K562 (cell line): ENCODE data around the gene MRPL37. TPM values are rescaled to one million over a fixed set of nuclear protein-coding genes. Genes with fewer than 3 reads are reported as not detected.

Source experiments
- E2F3 ChIP-seq: fragments of 250-450 bp; sonication (Bioruptor Pico); IDR thresholded peaks from 2 replicates; pipeline ENCODE4 v1.4.0; 2020; ENCODE audit warnings: mild to moderate bottlenecking
- EP400 ChIP-seq: fragments of 450-650 bp; IDR thresholded peaks from 2 replicates; pipeline ENCODE4 v1.6.1; 2017; ENCODE audit warnings: antibody characterized with exemption, mild to moderate bottlenecking, moderate library complexity
- ETS1 ChIP-seq: conservative IDR thresholded peaks from 2 replicates; pipeline ENCODE4 v1.6.1; 2011; ENCODE audit warnings: low read depth, mild to moderate bottlenecking, low read length; ENCODE audit not compliant: control insufficient read depth
- FOXA3 ChIP-seq, 2 experiments: fragments of 450-650 bp in 1 of 2; sonication (generic) in 1 of 2; formaldehyde crosslinking; IDR thresholded peaks in 1 of 2; conservative IDR thresholded peaks in 1 of 2; 2 replicates each; pipeline versions ENCODE4 v1.4.0 to v1.8.0; 2020 to 2022; ENCODE audit warnings: mild to moderate bottlenecking in 2 of 2, missing genetic modification reagents in 1 of 2
- FOXK1 ChIP-seq: sonication (generic); formaldehyde crosslinking; IDR thresholded peaks from 2 replicates; pipeline ENCODE4 v1.8.0; 2022; ENCODE audit warnings: missing genetic modification reagents, mild to moderate bottlenecking, borderline replicate concordance
- FOXK2 ChIP-seq, 2 experiments: fragments of 450-650 bp; IDR thresholded peaks in 1 of 2; conservative IDR thresholded peaks in 1 of 2; 2 replicates each; pipeline ENCODE4 v1.6.1; 2016; ENCODE audit warnings: low read depth in 2 of 2, mild to moderate bottlenecking in 1 of 2
- FUS ChIP-seq: fragments of 200-400 bp; formaldehyde crosslinking; optimal IDR thresholded peaks from 2 replicates; pipeline ENCODE3; 2017; ENCODE audit warnings: low read depth, low read length
- GABPB1 ChIP-seq: sonication (generic); formaldehyde crosslinking; IDR thresholded peaks from 2 replicates; pipeline ENCODE4 v1.8.0; 2022; ENCODE audit warnings: mild to moderate bottlenecking, missing genetic modification reagents
- HMG20B ChIP-seq: fragments of 250-450 bp; sonication (Bioruptor Pico); IDR thresholded peaks from 2 replicates; pipeline ENCODE4 v1.5.0; 2021; ENCODE audit warnings: mild to moderate bottlenecking
- HNRNPLL ChIP-seq: fragments of 200-400 bp; formaldehyde crosslinking; IDR thresholded peaks from 2 replicates; pipeline ENCODE4 v1.6.1; 2017; ENCODE audit warnings: low read length, low read depth, mild to moderate bottlenecking; ENCODE audit not compliant: poor library complexity, severe bottlenecking
- IRF2 ChIP-seq: sonication (generic); formaldehyde crosslinking; IDR thresholded peaks from 2 replicates; pipeline ENCODE4 v1.8.1; 2022; ENCODE audit warnings: mild to moderate bottlenecking, missing genetic modification reagents
- MAX ChIP-seq: sonication (generic); formaldehyde crosslinking; IDR thresholded peaks from 2 replicates; pipeline ENCODE4 v1.9.0; 2022; ENCODE audit warnings: mild to moderate bottlenecking, missing genetic modification reagents
- MECOM ChIP-seq: fragments of 250-450 bp; sonication (Bioruptor Pico); IDR thresholded peaks from 2 replicates; pipeline ENCODE4 v1.8.0; 2022; ENCODE audit warnings: inconsistent platforms
- MLLT1 ChIP-seq, 2 experiments: fragments of 450-650 bp; IDR thresholded peaks; 2 replicates each; pipeline ENCODE4 v1.6.1; 2016
- NFRKB ChIP-seq: fragments of 450-650 bp; IDR thresholded peaks from 2 replicates; pipeline ENCODE4 v1.6.1; 2016; ENCODE audit warnings: low read depth
- NR1H2 ChIP-seq: sonication (generic); formaldehyde crosslinking; IDR thresholded peaks from 2 replicates; pipeline ENCODE4 v1.4.0; 2020; ENCODE audit warnings: mild to moderate bottlenecking, missing genetic modification reagents
- PTRF ChIP-seq: fragments of 450-650 bp; IDR thresholded peaks from 2 replicates; pipeline ENCODE4 v1.6.1; 2016; ENCODE audit warnings: mild to moderate bottlenecking, missing genetic modification characterization, missing compliant biosample characterization
- SAP30 ChIP-seq: fragments of 200-600 bp; sonication (generic); IDR thresholded peaks from 2 replicates; pipeline ENCODE4 v1.6.1; 2012; ENCODE audit warnings: borderline replicate concordance, low read depth, mild to moderate bottlenecking, moderate library complexity, low read length, control low read depth, inconsistent platforms; ENCODE audit not compliant: insufficient read depth, poor library complexity, severe bottlenecking
- SMAD2 ChIP-seq: fragments of 150-350 bp; IDR thresholded peaks from 2 replicates; pipeline ENCODE4 v1.6.1; 2014; ENCODE audit warnings: low read depth, mild to moderate bottlenecking, low read length
- SMARCA5 ChIP-seq: fragments of 450-650 bp; IDR thresholded peaks from 2 replicates; pipeline ENCODE4 v1.6.1; 2016
- SMC3 ChIP-seq: conservative IDR thresholded peaks from 2 replicates; pipeline ENCODE4 v1.6.1; 2011; ENCODE audit warnings: low read depth, low read length, improper control_type of control experiment; ENCODE audit not compliant: insufficient read depth
- STAT5B ChIP-seq: fragments of 250-450 bp; sonication (Bioruptor Pico); IDR thresholded peaks from 2 replicates; pipeline ENCODE4 v1.8.0; 2021; ENCODE audit warnings: mild to moderate bottlenecking, inconsistent platforms
- TARDBP ChIP-seq: fragments of 450-650 bp; IDR thresholded peaks from 2 replicates; pipeline ENCODE4 v1.6.1; 2016
- ZBTB49 ChIP-seq: sonication (generic); formaldehyde crosslinking; IDR thresholded peaks from 2 replicates; pipeline ENCODE4 v1.8.0; 2022; ENCODE audit warnings: missing genetic modification reagents, mild to moderate bottlenecking, borderline replicate concordance
- polyA plus RNA-seq, 8 experiments: library from polyadenylated mRNA; depleted of rRNA in 4 of 8; stranded (reverse) in 5 of 8; unstranded in 3 of 8; fragments of >200 nt; fragmentation: Nextera tagmentation in 2 of 8; fragmentation: Illumina TruSeq in 1 of 8; extraction: Ambion mirVana in 2 of 8; extraction: Trizol in 1 of 8; gene quantifications; 2 replicates each; pipeline versions ENCODE4 v1.2.1 to v1.2.3, GENCODE V29; 2011 to 2014; ENCODE audit warnings: inconsistent platforms in 1 of 8, missing spikeins in 1 of 8
- total RNA-seq, 7 experiments: library from RNA; depleted of rRNA in 6 of 7; stranded (reverse); fragments of >200 nt in 6 of 7; fragmentation: Illumina TruSeq in 2 of 7; extraction: Trizol in 2 of 7; gene quantifications; 2 replicates each; pipeline versions ENCODE4 v1.2.1 to v1.2.3, GENCODE V29; 2011 to 2021; ENCODE audit warnings: low replicate concordance in 1 of 7

The MRPL37 gene
- total and polyA plus RNA-seq, 9 of the 15 experiments (the other 6 are each of a cell fraction or from before 2014, with no cell fraction given): 52.2 to 303 (median 180) TPM

GRCh38 chr1:54199151-54199764, 709 bp upstream of the MRPL37 start (continued):
- TF ChIP-seq ETS1: peak; percentile 49; the same call in 1 of the 2 replicates
- no peak for TF ChIP-seq HNRNPLL
- no peak for TF ChIP-seq EP400
- no peak for TF ChIP-seq TARDBP
- no peak for TF ChIP-seq ZBTB49 (CRISPR knock-in tag)
- TF ChIP-seq IRF2 (CRISPR knock-in tag): no peak
- peak; percentile 27 for TF ChIP-seq SAP30
- 0 out of 4 replicates have a peak, but pooled peaks of 1 of the 2 experiments have one; percentile 13 for TF ChIP-seq FOXK2 (conservative IDR thresholded peaks at IDR 0.05 in 1 of 2, IDR thresholded peaks at IDR 0.05 in 1 of 2; ENCODE audit: low read depth in 2 of 2)
- TF ChIP-seq FOXK1 (CRISPR knock-in tag): no peak
- no peak for TF ChIP-seq PTRF (tag)
- TF ChIP-seq MECOM (CRISPR knock-in tag): 0 out of 2 replicates have a peak, but pooled peaks have one; percentile 46
- no peak for TF ChIP-seq NFRKB
- TF ChIP-seq MLLT1 (IDR thresholded peaks at IDR 0.05): 0 out of 4 replicates have a peak, but pooled peaks of 1 of the 2 experiments have one; percentile 23
- TF ChIP-seq SMARCA5: no peak
- TF ChIP-seq NR1H2 (CRISPR knock-in tag): no peak
- TF ChIP-seq MAX: 0 out of 2 replicates have a peak, but pooled peaks have one; percentile 29
- no peak for TF ChIP-seq SMAD2
- TF ChIP-seq E2F3 (CRISPR knock-in tag): no peak
- TF ChIP-seq FUS: no peak
- peak in 1 of 2 experiments; percentile 68; a peak in 1 of 4 replicates for TF ChIP-seq FOXA3 (CRISPR knock-in tag; conservative IDR thresholded peaks at IDR 0.05 in 1 of 2, IDR thresholded peaks at IDR 0.05 in 1 of 2)
- no peak for TF ChIP-seq GABPB1
- 0 out of 2 replicates have a peak, but pooled peaks have one; percentile 12 for TF ChIP-seq SMC3
- TF ChIP-seq HMG20B (CRISPR knock-in tag): no peak
- TF ChIP-seq STAT5B (CRISPR knock-in tag): no peak
